K562 (cell line): ENCODE measurements around the gene DPEP1.

Experiments
- ARID3A ChIP-seq: IDR thresholded peaks from 2 replicates; pipeline ENCODE4 v1.6.1; 2012; ENCODE audit warnings: low read depth, low read length, improper control_type of control experiment, borderline replicate concordance
- CTCF ChIP-seq, 3 experiments: IDR thresholded peaks in 2 of 3; conservative IDR thresholded peaks in 1 of 3; 2 replicates each; pipeline ENCODE4 v1.5.1; 2011 to 2012; ENCODE audit warnings: low read length in 3 of 3, mild to moderate bottlenecking in 3 of 3, control low read depth in 2 of 3, improper control_type of control experiment in 1 of 3, inconsistent platforms in 1 of 3, low read depth in 1 of 3, mixed read lengths in 1 of 3, moderate library complexity in 1 of 3; ENCODE audit not compliant: insufficient read depth in 2 of 3
- EP300 ChIP-seq: IDR thresholded peaks from 2 replicates; pipeline ENCODE4 v1.6.1; 2012; ENCODE audit warnings: low read length, improper control_type of control experiment
- ETV1 ChIP-seq: fragments of 450-650 bp; conservative IDR thresholded peaks from 2 replicates; pipeline ENCODE4 v1.6.1; 2016; ENCODE audit warnings: missing genetic modification characterization, control low read depth, low read depth, missing compliant biosample characterization
- IRF1 ChIP-seq: sonication (generic); formaldehyde crosslinking; IDR thresholded peaks from 2 replicates; pipeline ENCODE4 v1.8.0; 2022; ENCODE audit warnings: missing genetic modification reagents, mild to moderate bottlenecking, borderline replicate concordance
- POLR2A ChIP-seq: fragments of 450-650 bp; conservative IDR thresholded peaks from 2 replicates; pipeline ENCODE4 v1.6.1; 2016

GRCh38 chr16:89571636-89572035 is 41.8 kb upstream of the DPEP1 start:
- TF ChIP-seq CTCF (IDR thresholded peaks at IDR 0.05 in 2 of 3, conservative IDR thresholded peaks at IDR 0.05 in 1 of 3; ENCODE audit: insufficient read depth in 2 of 3, low read depth in 1 of 3, low read length in 3 of 3) (no peak), IRF1 (no peak), ARID3A (no peak), POLR2A (no peak), EP300 (no peak), ETV1 (tag) (no peak)
